DOHH2 (cell line): ENCODE measurements around the gene CPNE5.

Source experiments
- CTCF ChIP-seq: fragments of 200-600 bp; sonication (generic); IDR thresholded peaks from one replicate; pipeline ENCODE4 v1.5.1; 2014; ENCODE audit warnings: antibody characterized with exemption, mild to moderate bottlenecking, low read depth, low read length; ENCODE audit not compliant: poor library complexity, severe bottlenecking
- EZH2phosphoT487 ChIP-seq: fragments of 200-600 bp; sonication (generic); IDR thresholded peaks from 2 replicates; pipeline ENCODE4 v1.6.1; 2017; ENCODE audit warnings: borderline replicate concordance, mild to moderate bottlenecking, antibody characterized with exemption, low read length, moderate library complexity, mixed read lengths

GRCh38 chr6:36717871-36718540 lies 121.2 kb downstream of the CPNE5 start:
- TF ChIP-seq CTCF, result no peak
- no peak for TF ChIP-seq EZH2phosphoT487
